Neural cell (in vitro differentiated cells): ENCODE data around the gene TTC39B. TPM values are rescaled to one million over a fixed set of nuclear protein-coding genes. Genes with fewer than 3 reads are reported as not detected.

ENCODE experiments used
- H2AFZ ChIP-seq: fragments of 200-600, 300-800 bp; sonication (generic), shearing (Covaris generic); 2 replicates; pipeline ENCODE4 v1.6.0; 2014; ENCODE audit warnings: low read depth, mild to moderate bottlenecking, antibody characterized with exemption, low read length, moderate library complexity
- H3F3A ChIP-seq: fragments of 200-600 bp; shearing (Covaris generic); 2 replicates; pipeline ENCODE4 v1.6.1; 2016; ENCODE audit warnings: mild to moderate bottlenecking, moderate library complexity, mixed read lengths, antibody characterized with exemption, low read length; ENCODE audit not compliant: insufficient read depth, poor library complexity, severe bottlenecking
- H3K27ac ChIP-seq: fragments of 200-600, 300-800 bp; sonication (generic), shearing (Covaris generic); 2 replicates; pipeline ENCODE4 v1.5.1; 2014; ENCODE audit warnings: mild to moderate bottlenecking, low read length, moderate library complexity
- H3K27me3 ChIP-seq: fragments of 300-800, 200-600 bp; sonication (generic), shearing (Covaris generic); 2 replicates; pipeline ENCODE4 v1.6.0; 2014; ENCODE audit warnings: mild to moderate bottlenecking, low read depth, low read length, moderate library complexity; ENCODE audit not compliant: insufficient read depth
- H3K36me3 ChIP-seq: fragments of 300-800, 200-600 bp; sonication (generic), shearing (Covaris generic); 2 replicates; pipeline ENCODE4 v1.5.1; 2014; ENCODE audit warnings: mild to moderate bottlenecking, antibody characterized with exemption, low read length, moderate library complexity; ENCODE audit not compliant: insufficient read depth
- H3K4me2 ChIP-seq: fragments of 300-800, 200-600 bp; sonication (generic), shearing (Covaris generic); 2 replicates; pipeline ENCODE4 v1.6.0; 2014; ENCODE audit warnings: mild to moderate bottlenecking, low read length
- H3K4me3 ChIP-seq: fragments of 300-800, 200-600 bp; sonication (generic), shearing (Covaris generic); 2 replicates; pipeline ENCODE4 v1.5.1; 2014; ENCODE audit warnings: mild to moderate bottlenecking, low read length, moderate library complexity
- H3K79me2 ChIP-seq: fragments of 200-600 bp; shearing (Covaris generic); replicated peaks from 2 replicates; pipeline ENCODE4 v1.6.0; 2014; ENCODE audit warnings: mild to moderate bottlenecking, low read length, moderate library complexity; ENCODE audit not compliant: insufficient read depth
- H3K9ac ChIP-seq: fragments of 300-800, 200-600 bp; sonication (generic), shearing (Covaris generic); 2 replicates; pipeline ENCODE4 v1.6.1; 2016; ENCODE audit warnings: mild to moderate bottlenecking, low read length, mixed read lengths
- H3K9me2 ChIP-seq: fragments of 200-600 bp; shearing (Covaris generic); 2 replicates; pipeline ENCODE4 v1.6.1; 2016; ENCODE audit warnings: mild to moderate bottlenecking, low read length, mixed read lengths; ENCODE audit not compliant: insufficient read depth
- H3K9me3 ChIP-seq: fragments of 200-600, 300-800 bp; sonication (generic), shearing (Covaris generic); 2 replicates; pipeline ENCODE4 v1.6.1; 2016; ENCODE audit warnings: mild to moderate bottlenecking, mixed run types, low read length, moderate library complexity, mixed read lengths
- H4K20me1 ChIP-seq: fragments of 200-600 bp; shearing (Covaris generic); 2 replicates; pipeline ENCODE4 v1.6.1; 2016; ENCODE audit warnings: mild to moderate bottlenecking, mixed run types; ENCODE audit not compliant: insufficient read depth
- CTCF ChIP-seq: fragments of 450-650 bp; IDR thresholded peaks from 2 replicates; pipeline ENCODE4 v1.5.1; 2014; ENCODE audit warnings: antibody characterized with exemption, mild to moderate bottlenecking, moderate library complexity; ENCODE audit not compliant: poor library complexity, severe bottlenecking
- EP300 ChIP-seq: fragments of 450-650 bp; conservative IDR thresholded peaks from 2 replicates; pipeline ENCODE4 v1.6.1; 2014; ENCODE audit warnings: antibody characterized with exemption, mild to moderate bottlenecking, moderate library complexity; ENCODE audit not compliant: poor library complexity, severe bottlenecking
- MXI1 ChIP-seq: fragments of 450-650 bp; conservative IDR thresholded peaks from 2 replicates; pipeline ENCODE4 v1.6.1; 2014; ENCODE audit warnings: antibody characterized with exemption, mild to moderate bottlenecking; ENCODE audit not compliant: poor library complexity, severe bottlenecking
- POLR2AphosphoS5 ChIP-seq: IDR thresholded peaks from 2 replicates; pipeline ENCODE4 v1.6.1; 2012
- REST ChIP-seq: IDR thresholded peaks from 2 replicates; pipeline ENCODE4 v1.6.1; 2012; ENCODE audit warnings: borderline replicate concordance
- polyA plus RNA-seq: library from polyadenylated mRNA; depleted of rRNA; stranded (reverse); fragments of >200 nt; gene quantifications from 2 replicates; pipeline ENCODE4 v1.2.3, GENCODE V29; 2014

The TTC39B gene
- polyA plus RNA-seq, 1 donor from 2014 or later: 2.8 TPM

GRCh38 chr9:15231788-15232635, 75.0 kb downstream of the TTC39B start:
- Histone ChIP-seq H3K4me3 (no peak overlapping the region), H3K9me2 (no peaks in the 10 kb centered on the region), H3K27ac (no peak overlapping the region), H3K79me2 (no peaks in the 10 kb centered on the region), H3F3A (peaks cover 4% of the 10 kb centered on the region), H4K20me1 (no peaks in the 10 kb centered on the region), H2AFZ (no peak overlapping the region), H3K4me2 (no peak overlapping the region), H3K36me3 (no peaks in the 10 kb centered on the region), H3K9ac (no peak overlapping the region), H3K27me3 (no peaks in the 10 kb centered on the region), H3K9me3 (no peaks in the 10 kb centered on the region)
- peak; percentile 38 for TF ChIP-seq CTCF
- TF ChIP-seq POLR2AphosphoS5: no peak

- H4K20me1 ChIP-seq: no peaks in the 10 kb centered on the region
- no peaks in the 10 kb centered on the region for H3K36me3 ChIP-seq
- TF ChIP-seq REST: peak; percentile 73
- no peak for TF ChIP-seq CTCF
- TF ChIP-seq POLR2AphosphoS5: peak; percentile 92
- peak; percentile 30 for TF ChIP-seq MXI1
- peak; percentile 92 for TF ChIP-seq EP300
- H3K27me3 ChIP-seq: no peaks in the 10 kb centered on the region
- peak overlapping the region; percentile 40 for H3K4me2 ChIP-seq
- H3F3A ChIP-seq: peaks cover 4% of the 10 kb centered on the region
- no peaks in the 10 kb centered on the region for H3K9me2 ChIP-seq
- H3K27ac ChIP-seq: peak overlapping the region; percentile 60
- peak overlapping the region; percentile 26 for H3K4me3 ChIP-seq
- peak overlapping the region; percentile 11 for H3K9ac ChIP-seq
- no peaks in the 10 kb centered on the region for H3K9me3 ChIP-seq
- no peak overlapping the region for H2AFZ ChIP-seq
- no peaks in the 10 kb centered on the region for H3K79me2 ChIP-seq
These were observed 77.6 kb downstream of the TTC39B start for GRCh38 chr9:15229409-15229808.
